GM13976 (cell line): Measurements from ENCODE around the gene UAP1.

ENCODE experiments used
- DNase-seq: peaks from one replicate; pipeline ENCODE4 v3.0.0; 2012; ENCODE audit warnings: low spot score
- in situ Hi-C: fragments of 300-500 bp; cut with MboI; formaldehyde crosslinking; loops from one replicate; pipeline ENCODE4 v1.12.0; 2022; ENCODE audit warnings: low sequenced_read_pairs, mixed read lengths, inconsistent platforms; ENCODE audit not compliant: unreplicated experiment
- TF ChIP-seq, protein P1 (sequence below): IDR thresholded peaks from 2 replicates; pipeline ENCODE4 v1.5.1; 2012; ENCODE audit warnings: borderline replicate concordance, mild to moderate bottlenecking; ENCODE audit not compliant: insufficient read depth; ENCODE audit errors: extremely low read depth, missing control alignments, control extremely low read depth

UAP1 gene

DNA sequence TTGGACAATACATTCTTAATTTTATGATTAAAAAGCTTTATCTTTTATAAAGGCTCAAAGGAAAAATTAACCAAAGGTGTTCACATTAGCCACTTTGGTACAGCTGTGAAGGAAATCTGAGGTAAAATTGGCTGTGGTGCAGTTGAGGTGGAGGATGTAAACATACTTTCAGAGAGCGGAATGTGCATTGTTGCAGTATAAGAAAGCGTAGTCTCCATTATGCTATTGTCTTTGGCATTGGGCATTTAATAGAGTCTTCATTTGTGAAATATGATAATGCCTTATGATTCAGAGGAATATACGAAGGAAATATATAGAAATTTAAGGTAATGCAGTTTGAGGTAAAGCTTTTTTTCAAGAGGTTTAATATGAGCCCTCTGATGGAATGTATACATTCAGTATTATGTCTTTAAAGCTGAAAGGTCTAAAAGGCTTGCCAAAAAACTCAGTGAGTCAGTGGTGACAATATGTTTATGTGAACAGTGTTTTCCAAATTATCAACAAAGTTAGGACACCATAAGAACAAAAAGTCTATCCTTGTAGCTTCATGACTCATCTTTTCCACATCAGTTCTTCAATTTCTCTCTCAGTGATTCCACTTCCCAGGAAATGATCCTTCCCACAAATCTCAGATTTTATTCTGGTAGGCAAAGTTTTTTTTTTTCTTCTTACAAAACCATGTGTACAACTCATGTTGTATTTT is 43.9 kb downstream of the UAP1 start:
- in situ Hi-C loops = loop anchor here (25.0 kb wide), 1 partner anchor 182 kb away; the partner anchor contains the start of gene HSD17B7

DNA sequence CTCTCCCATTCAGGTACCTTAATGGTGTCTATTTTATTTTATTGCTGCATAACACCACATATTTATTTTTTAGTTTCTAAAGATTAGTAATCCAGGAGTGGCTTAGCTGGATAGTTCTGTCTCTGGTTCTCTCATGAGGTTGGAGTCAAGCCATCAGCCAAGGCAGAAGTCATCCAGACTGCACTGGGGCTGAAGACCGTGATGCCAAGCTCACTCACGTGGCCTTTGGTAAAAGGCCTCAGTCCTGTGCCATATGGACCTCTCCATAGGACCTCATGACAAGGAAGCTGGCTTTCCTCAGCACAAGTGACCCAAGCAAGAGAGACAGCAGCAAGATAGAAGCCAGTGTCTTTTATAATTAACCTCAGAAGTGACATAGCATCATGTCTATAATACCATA is 47.8 kb downstream of the UAP1 start:
- in situ Hi-C loops = loop anchor here (25.0 kb wide), 1 partner anchor 178 kb away; the partner anchor contains the start of gene HSD17B7
- TF ChIP-seq, protein P1, sequence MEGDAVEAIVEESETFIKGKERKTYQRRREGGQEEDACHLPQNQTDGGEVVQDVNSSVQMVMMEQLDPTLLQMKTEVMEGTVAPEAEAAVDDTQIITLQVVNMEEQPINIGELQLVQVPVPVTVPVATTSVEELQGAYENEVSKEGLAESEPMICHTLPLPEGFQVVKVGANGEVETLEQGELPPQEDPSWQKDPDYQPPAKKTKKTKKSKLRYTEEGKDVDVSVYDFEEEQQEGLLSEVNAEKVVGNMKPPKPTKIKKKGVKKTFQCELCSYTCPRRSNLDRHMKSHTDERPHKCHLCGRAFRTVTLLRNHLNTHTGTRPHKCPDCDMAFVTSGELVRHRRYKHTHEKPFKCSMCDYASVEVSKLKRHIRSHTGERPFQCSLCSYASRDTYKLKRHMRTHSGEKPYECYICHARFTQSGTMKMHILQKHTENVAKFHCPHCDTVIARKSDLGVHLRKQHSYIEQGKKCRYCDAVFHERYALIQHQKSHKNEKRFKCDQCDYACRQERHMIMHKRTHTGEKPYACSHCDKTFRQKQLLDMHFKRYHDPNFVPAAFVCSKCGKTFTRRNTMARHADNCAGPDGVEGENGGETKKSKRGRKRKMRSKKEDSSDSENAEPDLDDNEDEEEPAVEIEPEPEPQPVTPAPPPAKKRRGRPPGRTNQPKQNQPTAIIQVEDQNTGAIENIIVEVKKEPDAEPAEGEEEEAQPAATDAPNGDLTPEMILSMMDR = no peak
- DNase-seq = no peak

More for the DNA sequence above, 43.9 kb downstream of the UAP1 start:
- TF ChIP-seq, protein P1 = no peak
- DNase-seq = no peak

DNA sequence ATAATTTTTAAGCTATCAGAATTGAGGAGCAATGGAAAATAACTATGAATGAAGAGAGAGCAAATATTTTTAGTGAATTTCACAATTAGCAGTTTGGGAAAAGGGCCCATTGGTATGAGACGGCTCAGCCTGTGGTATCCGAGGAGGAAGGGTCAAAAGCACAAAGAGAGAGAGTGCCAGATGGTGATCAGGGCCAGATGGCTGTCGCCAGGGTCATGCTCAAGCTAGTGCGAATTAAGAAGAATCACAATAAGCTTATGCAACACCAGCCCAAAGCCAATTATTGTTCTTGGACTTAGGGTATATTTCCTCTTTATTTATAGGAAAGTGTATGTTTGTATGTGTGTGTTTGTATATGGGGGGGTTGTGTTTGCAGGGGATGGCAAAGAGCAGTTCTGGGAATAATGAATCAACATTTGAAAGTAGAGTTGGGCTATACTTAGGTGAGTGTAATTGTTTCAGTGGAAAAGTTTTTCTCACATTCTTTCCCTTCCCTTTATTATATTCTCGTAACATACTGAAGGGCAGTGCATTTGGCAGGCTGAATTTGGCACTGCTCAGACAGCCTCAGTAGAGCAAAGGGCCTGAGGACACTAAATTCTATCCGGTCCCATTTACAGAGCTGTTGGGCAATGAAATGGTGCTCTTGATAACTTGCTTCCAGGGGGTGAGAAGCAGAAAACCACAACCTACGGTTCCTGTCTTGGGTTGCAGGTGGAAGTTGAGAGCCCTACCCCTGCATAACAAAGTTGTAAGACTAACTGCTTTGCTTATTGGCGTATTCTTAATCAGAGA is 51.3 kb downstream of the UAP1 start:
- in situ Hi-C loops = loop anchor here (25.0 kb wide), 1 partner anchor 174 kb away; the partner anchor contains the start of gene HSD17B7
- TF ChIP-seq, protein P1 = no peak
- no peak for DNase-seq

DNA sequence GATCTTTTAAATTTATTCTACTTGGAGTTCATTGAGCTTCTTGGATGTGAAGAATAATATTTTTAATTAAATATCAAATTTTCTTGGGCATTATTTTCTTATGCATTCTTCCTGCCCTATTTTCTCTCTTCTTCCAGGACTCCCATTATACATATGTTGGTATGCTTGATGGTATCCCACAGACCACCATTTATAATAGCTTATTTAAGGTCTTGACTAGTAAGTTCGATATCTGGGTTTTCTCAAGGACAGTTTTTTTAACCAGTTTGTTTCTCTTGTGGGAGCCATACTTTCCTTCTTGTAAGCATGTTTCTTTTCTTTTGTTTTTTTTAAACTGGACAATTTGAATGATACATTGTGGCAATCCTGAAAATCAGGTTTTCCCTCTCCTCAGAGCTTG is 55.3 kb downstream of the UAP1 start:
- TF ChIP-seq, protein P1 = no peak
- in situ Hi-C loops = loop anchor here (25.0 kb wide), 1 partner anchor 170 kb away; the partner anchor contains the start of gene HSD17B7
- DNase-seq = no peak

DNA sequence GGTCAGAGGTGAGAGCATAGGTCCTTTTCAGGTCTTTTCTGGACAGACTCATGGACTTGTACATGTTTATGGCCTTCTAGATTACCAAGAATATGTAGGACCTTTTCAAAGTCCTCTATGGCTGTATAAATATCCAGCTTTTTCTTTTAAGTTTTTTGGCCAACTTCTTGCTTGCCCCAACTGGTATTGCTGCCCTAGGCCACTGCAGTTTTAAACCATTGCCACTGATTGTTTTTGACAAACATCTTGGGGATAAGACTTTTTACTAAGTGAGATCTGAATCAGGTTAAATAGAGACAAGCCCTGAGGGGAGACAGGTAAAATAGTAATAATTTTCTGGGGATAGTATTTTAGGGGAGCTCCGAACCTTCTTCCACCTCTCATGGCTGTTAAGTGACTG is 56.0 kb downstream of the UAP1 start:
- in situ Hi-C loops = loop anchor here (25.0 kb wide), 1 partner anchor 170 kb away; the partner anchor contains the start of gene HSD17B7
- TF ChIP-seq, protein P1 = no peak
- DNase-seq = no peak

DNA sequence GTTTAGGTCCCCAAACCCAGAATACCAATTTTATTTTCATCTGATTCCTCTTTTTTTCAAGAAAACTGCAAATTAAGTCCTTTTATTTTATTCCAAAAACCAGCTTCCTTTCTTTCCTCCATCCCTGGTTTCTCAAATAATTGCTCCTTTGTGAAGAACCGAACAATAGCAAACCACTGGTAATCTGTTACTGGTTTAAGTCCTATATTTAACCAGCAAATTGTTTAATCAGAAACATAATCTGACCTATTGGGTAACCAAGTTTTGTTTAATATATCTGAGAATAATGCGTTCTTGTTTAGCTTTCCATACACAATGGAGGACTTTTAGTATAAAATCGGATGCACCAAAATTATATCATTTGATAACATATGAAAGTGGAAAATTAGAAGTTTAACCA is 57.6 kb downstream of the UAP1 start:
- in situ Hi-C loops = loop anchor here (25.0 kb wide), 1 partner anchor 168 kb away; the partner anchor contains the start of gene HSD17B7
- TF ChIP-seq, protein P1 = no peak
- DNase-seq = no peak
